ENCODE results near the gene SH3RF1. TPM values are rescaled to one million over a fixed set of nuclear protein-coding genes. Genes with fewer than 3 reads are reported as not detected.

Gene SH3RF1
- total and polyA plus RNA-seq, 4 donors, result 1.8 to 7.9 (median 3.5) TPM

DNA sequence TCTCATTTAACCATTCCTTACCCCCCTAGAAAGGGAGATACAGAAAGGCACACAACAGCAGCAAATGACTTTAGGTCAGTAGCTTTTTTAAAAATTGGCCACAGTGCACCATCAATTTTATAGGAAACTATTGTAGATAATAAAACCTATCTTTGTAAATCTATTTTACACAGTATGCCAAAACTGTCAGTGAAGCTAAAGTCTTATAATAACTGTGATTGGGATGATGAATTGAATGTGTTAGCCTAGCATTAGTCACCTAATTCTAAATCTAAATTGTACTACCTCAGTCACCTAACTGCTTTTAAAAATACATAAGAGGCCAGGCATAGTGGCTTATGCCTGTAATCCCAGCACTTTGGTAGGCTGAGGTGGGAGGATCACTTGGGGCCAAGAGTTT is 44.2 kb downstream of the SH3RF1 start:
- no peak for DNase-seq (ENCODE audit: low spot score)
- Histone ChIP-seq H3K4me1 (ENCODE audit: control insufficient read depth in 4 of 4, insufficient read depth in 4 of 4, low read length in 3 of 4) (peaks cover 2 to 11% (median 5%) of the 10 kb centered on the region in 4 donors), H3K27me3 (ENCODE audit: control insufficient read depth in 4 of 4, insufficient read depth in 4 of 4, low read length in 3 of 4) (no peaks in the 10 kb centered on the region), H3K9me3 (ENCODE audit: control insufficient read depth in 4 of 4, low read length in 3 of 4) (no peaks in the 10 kb centered on the region), H3K36me3 (ENCODE audit: control insufficient read depth in 4 of 4, insufficient read depth in 3 of 4, low read depth in 1 of 4, low read length in 3 of 4) (no peaks in the 10 kb centered on the region), H3K4me3 (ENCODE audit: low read depth in 1 of 3, low read length in 3 of 3) (no peak overlapping the region), H3K27ac (ENCODE audit: low read depth in 1 of 2, low read length in 2 of 2) (no peak overlapping the region), H3K9ac (ENCODE audit: low read depth in 1 of 2, low read length in 2 of 2) (no peak overlapping the region)
- TF ChIP-seq ZBTB33 (IDR thresholded peaks at IDR 0.05) (no peak), YY1 (IDR thresholded peaks at IDR 0.05) (no peak), GABPA (IDR thresholded peaks at IDR 0.05 in 1 of 2, conservative IDR thresholded peaks at IDR 0.05 in 1 of 2) (no peak), JUND (IDR thresholded peaks at IDR 0.05) (no peak), TAF1 (conservative IDR thresholded peaks at IDR 0.05) (no peak), HNF4G (IDR thresholded peaks at IDR 0.05) (no peak), EGR1 (IDR thresholded peaks at IDR 0.05; ENCODE audit: low read depth in 2 of 2) (no peak), RAD21 (IDR thresholded peaks at IDR 0.05) (no peak), FOXA1 (IDR thresholded peaks at IDR 0.05) (no peak), HNF4A (conservative IDR thresholded peaks at IDR 0.05) (no peak)
- TF ChIP-seq, protein P1, sequence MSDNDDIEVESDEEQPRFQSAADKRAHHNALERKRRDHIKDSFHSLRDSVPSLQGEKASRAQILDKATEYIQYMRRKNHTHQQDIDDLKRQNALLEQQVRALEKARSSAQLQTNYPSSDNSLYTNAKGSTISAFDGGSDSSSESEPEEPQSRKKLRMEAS (IDR thresholded peaks at IDR 0.05), result no peak

- Histone ChIP-seq H3K36me3 (ENCODE audit: control insufficient read depth in 4 of 4, insufficient read depth in 3 of 4, low read depth in 1 of 4, low read length in 3 of 4) (no peaks in the 10 kb centered on the region), H3K27me3 (ENCODE audit: control insufficient read depth in 4 of 4, insufficient read depth in 4 of 4, low read length in 3 of 4) (no peaks in the 10 kb centered on the region), H3K4me3 (ENCODE audit: low read depth in 1 of 3, low read length in 3 of 3) (no peak overlapping the region), H3K9me3 (ENCODE audit: control insufficient read depth in 4 of 4, low read length in 3 of 4) (no peaks in the 10 kb centered on the region), H3K4me1 (ENCODE audit: control insufficient read depth in 4 of 4, insufficient read depth in 4 of 4, low read length in 3 of 4) (peaks cover 2 to 17% (median 8%) of the 10 kb centered on the region in 4 donors), H3K27ac (ENCODE audit: low read depth in 1 of 2, low read length in 2 of 2) (no peak overlapping the region), H3K9ac (ENCODE audit: low read depth in 1 of 2, low read length in 2 of 2) (no peak overlapping the region)
- no peak for DNase-seq (ENCODE audit: low spot score)
- TF ChIP-seq, protein P2, sequence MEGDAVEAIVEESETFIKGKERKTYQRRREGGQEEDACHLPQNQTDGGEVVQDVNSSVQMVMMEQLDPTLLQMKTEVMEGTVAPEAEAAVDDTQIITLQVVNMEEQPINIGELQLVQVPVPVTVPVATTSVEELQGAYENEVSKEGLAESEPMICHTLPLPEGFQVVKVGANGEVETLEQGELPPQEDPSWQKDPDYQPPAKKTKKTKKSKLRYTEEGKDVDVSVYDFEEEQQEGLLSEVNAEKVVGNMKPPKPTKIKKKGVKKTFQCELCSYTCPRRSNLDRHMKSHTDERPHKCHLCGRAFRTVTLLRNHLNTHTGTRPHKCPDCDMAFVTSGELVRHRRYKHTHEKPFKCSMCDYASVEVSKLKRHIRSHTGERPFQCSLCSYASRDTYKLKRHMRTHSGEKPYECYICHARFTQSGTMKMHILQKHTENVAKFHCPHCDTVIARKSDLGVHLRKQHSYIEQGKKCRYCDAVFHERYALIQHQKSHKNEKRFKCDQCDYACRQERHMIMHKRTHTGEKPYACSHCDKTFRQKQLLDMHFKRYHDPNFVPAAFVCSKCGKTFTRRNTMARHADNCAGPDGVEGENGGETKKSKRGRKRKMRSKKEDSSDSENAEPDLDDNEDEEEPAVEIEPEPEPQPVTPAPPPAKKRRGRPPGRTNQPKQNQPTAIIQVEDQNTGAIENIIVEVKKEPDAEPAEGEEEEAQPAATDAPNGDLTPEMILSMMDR (IDR thresholded peaks at IDR 0.05; ENCODE audit: low read depth, low read length, missing input control), result no peak
- TF ChIP-seq, protein P3, sequence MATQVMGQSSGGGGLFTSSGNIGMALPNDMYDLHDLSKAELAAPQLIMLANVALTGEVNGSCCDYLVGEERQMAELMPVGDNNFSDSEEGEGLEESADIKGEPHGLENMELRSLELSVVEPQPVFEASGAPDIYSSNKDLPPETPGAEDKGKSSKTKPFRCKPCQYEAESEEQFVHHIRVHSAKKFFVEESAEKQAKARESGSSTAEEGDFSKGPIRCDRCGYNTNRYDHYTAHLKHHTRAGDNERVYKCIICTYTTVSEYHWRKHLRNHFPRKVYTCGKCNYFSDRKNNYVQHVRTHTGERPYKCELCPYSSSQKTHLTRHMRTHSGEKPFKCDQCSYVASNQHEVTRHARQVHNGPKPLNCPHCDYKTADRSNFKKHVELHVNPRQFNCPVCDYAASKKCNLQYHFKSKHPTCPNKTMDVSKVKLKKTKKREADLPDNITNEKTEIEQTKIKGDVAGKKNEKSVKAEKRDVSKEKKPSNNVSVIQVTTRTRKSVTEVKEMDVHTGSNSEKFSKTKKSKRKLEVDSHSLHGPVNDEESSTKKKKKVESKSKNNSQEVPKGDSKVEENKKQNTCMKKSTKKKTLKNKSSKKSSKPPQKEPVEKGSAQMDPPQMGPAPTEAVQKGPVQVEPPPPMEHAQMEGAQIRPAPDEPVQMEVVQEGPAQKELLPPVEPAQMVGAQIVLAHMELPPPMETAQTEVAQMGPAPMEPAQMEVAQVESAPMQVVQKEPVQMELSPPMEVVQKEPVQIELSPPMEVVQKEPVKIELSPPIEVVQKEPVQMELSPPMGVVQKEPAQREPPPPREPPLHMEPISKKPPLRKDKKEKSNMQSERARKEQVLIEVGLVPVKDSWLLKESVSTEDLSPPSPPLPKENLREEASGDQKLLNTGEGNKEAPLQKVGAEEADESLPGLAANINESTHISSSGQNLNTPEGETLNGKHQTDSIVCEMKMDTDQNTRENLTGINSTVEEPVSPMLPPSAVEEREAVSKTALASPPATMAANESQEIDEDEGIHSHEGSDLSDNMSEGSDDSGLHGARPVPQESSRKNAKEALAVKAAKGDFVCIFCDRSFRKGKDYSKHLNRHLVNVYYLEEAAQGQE (IDR thresholded peaks at IDR 0.05), result no peak
- TF ChIP-seq HNF4A (conservative IDR thresholded peaks at IDR 0.05), result no peak
- no peak for TF ChIP-seq HNF4G (IDR thresholded peaks at IDR 0.05)
- no peak for TF ChIP-seq YY1 (IDR thresholded peaks at IDR 0.05)
- TF ChIP-seq FOXA1 (IDR thresholded peaks at IDR 0.05), result no peak
- no peak for TF ChIP-seq NR2F2 (IDR thresholded peaks at IDR 0.05)
- TF ChIP-seq, protein P1 (IDR thresholded peaks at IDR 0.05), result no peak
- no peak for TF ChIP-seq RXRA (IDR thresholded peaks at IDR 0.05)
- no peak for TF ChIP-seq JUND (IDR thresholded peaks at IDR 0.05)
- TF ChIP-seq EGR1 (IDR thresholded peaks at IDR 0.05; ENCODE audit: low read depth in 2 of 2), result no peak
- no peak for TF ChIP-seq ZBTB33 (IDR thresholded peaks at IDR 0.05)
- TF ChIP-seq TAF1 (conservative IDR thresholded peaks at IDR 0.05), result no peak
- WGBS, result 80% methylated on average over 2 of the region's 2 CpGs
These were observed 44.9 kb downstream of the SH3RF1 start for GRCh38 chr4:169225812-169226211.

All from liver (tissue), 9 donors.